HG03558 (cell line): Measurements from ENCODE around the gene GOLGA8T.
"Not testable (repeated sequence)": the region's sequence is repeated elsewhere in the genome, so short reads cannot be mapped to it uniquely, and the experiment has no call there.

Source experiments
- ATAC-seq: cut with Tn5 transposase; IDR thresholded peaks from one replicate; pipeline ENCODE4 v1.9.1; 2021; ENCODE audit warnings: moderate number of reproducible peaks; ENCODE audit not compliant: unreplicated experiment; ENCODE audit errors: extremely low read depth

GOLGA8T gene

GRCh38 chr15:30134751-30135150 lies at the start of gene GOLGA8T:
Gene GOLGA8T, plus strand, starts transcription at chr15:30135051. Its CDS starts 98 bp downstream, at chr15:30135149.
- ATAC-seq = not testable (repeated sequence)

- ATAC-seq = not testable (repeated sequence)
Measured at GRCh38 chr15:30097827-30098226, 37.0 kb upstream of the GOLGA8T start.

- not testable (repeated sequence) for ATAC-seq
Measured at GRCh38 chr15:30102890-30103289, 32.0 kb upstream of the GOLGA8T start.

- not testable (repeated sequence) for ATAC-seq
Measured at GRCh38 chr15:30103941-30104507, 30.8 kb upstream of the GOLGA8T start.

GRCh38 chr15:30110591-30110990 lies 24.3 kb upstream of the GOLGA8T start:
- not testable (repeated sequence) for ATAC-seq

- ATAC-seq = not testable (repeated sequence)
Measured at GRCh38 chr15:30130066-30130465, 4.8 kb upstream of the GOLGA8T start.

GRCh38 chr15:30143246-30143645 lies 8.4 kb downstream of the GOLGA8T start:
- ATAC-seq = not testable (repeated sequence)

- not testable (repeated sequence) for ATAC-seq
Measured at GRCh38 chr15:30149891-30150290, 15.0 kb downstream of the GOLGA8T start.

- ATAC-seq = not testable (repeated sequence)
Measured at GRCh38 chr15:30162479-30163357, 27.9 kb downstream of the GOLGA8T start.

- not testable (repeated sequence) for ATAC-seq
Measured at GRCh38 chr15:30163759-30164158, 28.9 kb downstream of the GOLGA8T start.

GRCh38 chr15:30164257-30164656 lies 29.4 kb downstream of the GOLGA8T start:
- not testable (repeated sequence) for ATAC-seq

GRCh38 chr15:30167403-30167802 lies 32.6 kb downstream of the GOLGA8T start:
- ATAC-seq = not testable (repeated sequence)

- not testable (repeated sequence) for ATAC-seq
Measured at GRCh38 chr15:30167886-30168285, 33.0 kb downstream of the GOLGA8T start.

GRCh38 chr15:30171452-30171851 lies 36.6 kb downstream of the GOLGA8T start:
- ATAC-seq = not testable (repeated sequence)

- not testable (repeated sequence) for ATAC-seq
Measured at GRCh38 chr15:30173041-30173608, 38.3 kb downstream of the GOLGA8T start.

GRCh38 chr15:30175291-30175690 lies 40.4 kb downstream of the GOLGA8T start:
- not testable (repeated sequence) for ATAC-seq

GRCh38 chr15:30176613-30177012 lies 41.8 kb downstream of the GOLGA8T start:
- ATAC-seq = not testable (repeated sequence)

GRCh38 chr15:30179814-30180213 lies 45.0 kb downstream of the GOLGA8T start:
- ATAC-seq = not testable (repeated sequence)

GRCh38 chr15:30185495-30185894 lies 50.6 kb downstream of the GOLGA8T start:
- ATAC-seq = not testable (repeated sequence)

- ATAC-seq = not testable (repeated sequence)
Measured at GRCh38 chr15:30187429-30187828, 52.6 kb downstream of the GOLGA8T start.

GRCh38 chr15:30189754-30190153 lies 54.9 kb downstream of the GOLGA8T start:
- not testable (repeated sequence) for ATAC-seq
